ENCODE results near the gene LETMD1. TPM values are rescaled to one million over a fixed set of nuclear protein-coding genes. Genes with fewer than 3 reads are reported as not detected.

LETMD1 gene
- polyA plus RNA-seq, 1 experiment = 48.1 TPM

- no peak overlapping the region for H3K4me3 ChIP-seq (ENCODE audit: low read depth, low read length)
- no peak for TF ChIP-seq CTCF (IDR thresholded peaks at IDR 0.05; ENCODE audit: low read depth, low read length)
- no peaks in the 10 kb centered on the region for H3K27me3 ChIP-seq (ENCODE audit: control insufficient read depth, insufficient read depth, low read length)
- POLR2A ChIA-PET = no interaction called here
- no peaks in the 10 kb centered on the region for H3K9me3 ChIP-seq (ENCODE audit: control insufficient read depth, insufficient read depth, low read length)
- no peak overlapping the region for H3K27ac ChIP-seq (ENCODE audit: low read depth, low read length)
- CTCF ChIA-PET = no interaction called here
- no peak for DNase-seq (ENCODE audit: low read depth, low spot score)
Measured at GRCh38 chr12:51059086-51059485, 11.0 kb downstream of the LETMD1 start.

- Histone ChIP-seq H3K27ac (ENCODE audit: low read depth, low read length) (no peak overlapping the region), H3K4me3 (ENCODE audit: low read depth, low read length) (no peak overlapping the region), H3K27me3 (ENCODE audit: control insufficient read depth, insufficient read depth, low read length) (no peaks in the 10 kb centered on the region), H3K9me3 (ENCODE audit: control insufficient read depth, insufficient read depth, low read length) (no peaks in the 10 kb centered on the region)
- no peak for TF ChIP-seq CTCF (IDR thresholded peaks at IDR 0.05; ENCODE audit: low read depth, low read length)
- ChIA-PET POLR2A (interaction anchor here (1.5 kb wide), 1 partner anchor 278 kb away, joined by 4 read pairs; no protein-coding TSS in a partner anchor), CTCF (interaction anchor here (0.9 to 1.9 kb wide), 3 partner anchors 10 to 279 kb away, joined by 3 to 7 read pairs (median 3); no protein-coding TSS in a partner anchor)
- no peak for DNase-seq (ENCODE audit: low read depth, low spot score)
Measured at GRCh38 chr12:51062631-51063397, 14.7 kb downstream of the LETMD1 start.

GRCh38 chr12:51065530-51065929 lies 17.4 kb downstream of the LETMD1 start:
- no peak for DNase-seq (ENCODE audit: low read depth, low spot score)
- no peaks in the 10 kb centered on the region for H3K9me3 ChIP-seq (ENCODE audit: control insufficient read depth, insufficient read depth, low read length)
- POLR2A ChIA-PET = interaction anchor here (0.7 kb wide), 1 partner anchor 14 kb away, joined by 6 read pairs; no protein-coding TSS in a partner anchor
- H3K27me3 ChIP-seq (ENCODE audit: control insufficient read depth, insufficient read depth, low read length) = no peaks in the 10 kb centered on the region
- no peak overlapping the region for H3K4me3 ChIP-seq (ENCODE audit: low read depth, low read length)
- CTCF ChIA-PET = no interaction called here
- H3K27ac ChIP-seq (ENCODE audit: low read depth, low read length) = no peak overlapping the region
- TF ChIP-seq CTCF (IDR thresholded peaks at IDR 0.05; ENCODE audit: low read depth, low read length) = no peak

- no peak overlapping the region for H3K4me3 ChIP-seq (ENCODE audit: low read depth, low read length)
- POLR2A ChIA-PET = interaction anchor here (0.6 kb wide), 1 partner anchor 211 kb away, joined by 3 read pairs; no protein-coding TSS in a partner anchor
- no peak for DNase-seq (ENCODE audit: low read depth, low spot score)
- no peaks in the 10 kb centered on the region for H3K9me3 ChIP-seq (ENCODE audit: control insufficient read depth, insufficient read depth, low read length)
- CTCF ChIA-PET = interaction anchor here (1.2 to 1.5 kb wide), 2 partner anchors 16 to 273 kb away, joined by 3 to 4 read pairs; no protein-coding TSS in a partner anchor
- H3K27ac ChIP-seq (ENCODE audit: low read depth, low read length) = no peak overlapping the region
- TF ChIP-seq CTCF (IDR thresholded peaks at IDR 0.05; ENCODE audit: low read depth, low read length) = no peak
- no peaks in the 10 kb centered on the region for H3K27me3 ChIP-seq (ENCODE audit: control insufficient read depth, insufficient read depth, low read length)
Measured at GRCh38 chr12:51067229-51067628, 19.1 kb downstream of the LETMD1 start.

GRCh38 chr12:51067771-51068170 lies 19.6 kb downstream of the LETMD1 start:
- POLR2A ChIA-PET = interaction anchor here (1.2 kb wide), 1 partner anchor 15 kb away, joined by 4 read pairs; the partner anchor contains the start of gene CSRNP2
- TF ChIP-seq CTCF (IDR thresholded peaks at IDR 0.05; ENCODE audit: low read depth, low read length) = no peak
- DNase-seq (ENCODE audit: low read depth, low spot score) = no peak

More at GRCh38 chr12:51067771-51068170, 19.6 kb downstream of the LETMD1 start:
- Histone ChIP-seq H3K4me3 (ENCODE audit: low read depth, low read length) (no peak overlapping the region), H3K27me3 (ENCODE audit: control insufficient read depth, insufficient read depth, low read length) (no peaks in the 10 kb centered on the region), H3K9me3 (ENCODE audit: control insufficient read depth, insufficient read depth, low read length) (no peaks in the 10 kb centered on the region), H3K27ac (ENCODE audit: low read depth, low read length) (no peak overlapping the region)
- CTCF ChIA-PET = no interaction called here

Data from AG04450 (cell line).